GM23338 (cell line): ENCODE measurements around the gene DTD1.

Experiments used
- CTCF ChIP-seq, 2 experiments: fragments of 200-600 bp in 1 of 2; sonication (generic) in 1 of 2; conservative IDR thresholded peaks; 2 replicates each; pipeline versions ENCODE4 v1.5.1 to v1.6.1; 2016 to 2017; ENCODE audit warnings: antibody characterized with exemption in 2 of 2, low read depth in 2 of 2, mild to moderate bottlenecking in 2 of 2, moderate library complexity in 1 of 2
- REST ChIP-seq: IDR thresholded peaks from one replicate; pipeline ENCODE4 v1.6.1; 2018; ENCODE audit warnings: antibody characterized with exemption; ENCODE audit not compliant: unreplicated experiment

- no peak for TF ChIP-seq CTCF (conservative IDR thresholded peaks at IDR 0.05; ENCODE audit: low read depth in 2 of 2)
- TF ChIP-seq REST = no peak
Observed at GRCh38 chr20:18625907-18626655, 38.2 kb downstream of the DTD1 start.
